Ovary (tissue), 9 donors: Measurements from ENCODE around the gene HCN4. TPM values are rescaled to one million over a fixed set of nuclear protein-coding genes. Genes with fewer than 3 reads are reported as not detected.

ENCODE experiments used
- DNase-seq, 5 donors: peaks; one replicate each; pipeline ENCODE4 v3.0.0-alpha.2; 2019 to 2020
- H3K27ac ChIP-seq, 2 donors: fragments of 200-600 bp; one replicate each; pipeline versions ENCODE4 v1.5.1 to v1.8.0; 2019 to 2022
- H3K27me3 ChIP-seq: fragments of 200-600 bp; one replicate; pipeline ENCODE4 v1.8.0; 2022
- H3K36me3 ChIP-seq: fragments of 200-600 bp; sonication (generic); one replicate; pipeline ENCODE4 v1.5.1; 2019
- H3K4me1 ChIP-seq: one replicate; pipeline ENCODE4 v1.8.1; 2013; ENCODE audit warnings: mild to moderate bottlenecking, moderate library complexity; ENCODE audit not compliant: insufficient read depth
- H3K4me3 ChIP-seq: fragments of 200-600 bp; sonication (generic); one replicate; pipeline ENCODE4 v1.5.1; 2017
- H3K9me3 ChIP-seq, 2 donors: fragments of 200-600 bp in 1 of 2; sonication (generic) in 1 of 2; one replicate each; pipeline versions ENCODE4 v1.5.1 to v1.8.1; 2013 to 2019; ENCODE audit warnings: mild to moderate bottlenecking in 1 of 2, moderate library complexity in 1 of 2
- CTCF ChIP-seq, 3 donors: fragments of 450-650 bp in 2 of 3; fragments of 200-600 bp in 1 of 3; IDR thresholded peaks; one replicate each; pipeline versions ENCODE4 v1.5.1 to v1.8.0; 2016 to 2022; ENCODE audit warnings: antibody characterized with exemption in 3 of 3, mild to moderate bottlenecking in 1 of 3
- EP300 ChIP-seq: sonication (generic); formaldehyde crosslinking; IDR thresholded peaks from one replicate; pipeline ENCODE4 v1.6.1; 2017; ENCODE audit warnings: antibody characterized with exemption
- POLR2A ChIP-seq: fragments of 450-650 bp; IDR thresholded peaks from one replicate; pipeline ENCODE4 v1.6.1; 2017; ENCODE audit warnings: antibody characterized with exemption, mild to moderate bottlenecking, moderate library complexity
- WGBS, 3 donors: extraction: QIAGEN DNeasy Blood & Tissue Kit in 1 of 3; methylation state at CpG; one replicate each; pipeline versions ENCODE4 v1.1.5 to v1.1.7; 2013 to 2017; 5-methylcytosine and 5-hydroxymethylcytosine counted together
- intact Hi-C, 4 donors: fragments of 100-400 bp; cut with DNase I; formaldehyde crosslinking; loops; one replicate each; pipeline versions ENCODE4 v1.11.0 to v1.15.1; 2022 to 2023
- polyA plus RNA-seq, 2 donors: library from polyadenylated mRNA; stranded (reverse); fragments of 200-250 nt in 1 of 2; fragments of 350-450 nt in 1 of 2; fragmentation: Illumina TruSeq in 1 of 2; extraction: RNeasy Lipid Tissue Mini Kit (QIAGEN cat#74804) in 1 of 2; gene quantifications; one replicate each; pipeline ENCODE4 v1.2.3, GENCODE V29; 2013 to 2014
- total RNA-seq, 7 donors: library from RNA; depleted of rRNA in 2 of 7; stranded (reverse); fragments of >200 nt in 2 of 7; fragmentation: NEBNext Ultra II Directional in 3 of 7; extraction: Animal tissue kit (Norgen Biotek cat#: 25700) in 3 of 7; gene quantifications; one replicate each; pipeline versions ENCODE4 v1.1.0 to v1.2.4, GENCODE V29; 2016 to 2023
- donor health status: DM: no; HTN: no; CAD: no; lungs with moderate emphysema.
- donor health status: DM: no; HTN: no; CAD: no.
- donor health status: Bipolar disorder and iron deficiency.
- donor health status: DM: yes; HTN: yes; CAD: no.
- donor health status: DM: no; HTN: no; CAD: no.
- donor health status: DM: yes; HTN: yes; CAD: no.

HCN4 gene
- total and polyA plus RNA-seq, 9 donors: 0.03 TPM; not detected in 8

DNA sequence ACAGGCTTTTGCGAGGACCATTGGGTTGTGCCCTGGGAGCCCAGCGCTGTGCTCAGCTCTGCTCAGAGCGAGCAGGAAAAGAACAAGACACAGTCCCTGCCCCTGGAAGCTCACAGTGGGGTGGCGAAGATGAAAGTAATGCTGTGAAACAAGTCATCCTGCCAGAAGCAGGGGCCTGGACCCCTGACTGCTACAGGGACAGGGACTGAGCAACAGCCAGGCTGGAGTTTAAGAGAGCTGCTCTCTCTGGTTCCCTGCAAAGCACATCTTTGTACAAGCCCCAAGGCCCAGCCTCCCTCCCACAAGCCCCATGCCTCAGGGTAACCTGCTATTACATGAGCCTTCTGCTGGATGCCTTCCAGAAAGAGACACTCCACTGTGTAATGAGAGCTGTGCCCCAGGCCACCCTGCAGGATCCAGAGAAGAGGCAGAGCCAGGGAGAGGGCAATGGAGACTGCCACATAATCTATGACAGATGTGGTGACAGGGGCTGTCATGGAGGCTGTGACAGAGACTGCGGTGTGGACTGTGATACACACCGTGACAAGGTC lies 7.1 kb upstream of the HCN4 start:
- 75 to 84% (median 77%) methylated on average over 6 of the region's 6 CpGs for WGBS, 3 donors
- TF ChIP-seq POLR2A (no peak), CTCF (IDR thresholded peaks at IDR 0.05) (no peak)
- H3K36me3 ChIP-seq: no peaks in the 10 kb centered on the region
- no peaks in the 10 kb centered on the region for H3K9me3 ChIP-seq
- intact Hi-C loops: no loop called here
- H3K27ac ChIP-seq: no peak overlapping the region
- H3K27me3 ChIP-seq: no peaks in the 10 kb centered on the region
- no peak for DNase-seq
- no peak overlapping the region for H3K4me3 ChIP-seq
- H3K4me1 ChIP-seq: no peaks in the 10 kb centered on the region

GRCh38 chr15:73375012-73375411 lies 6.3 kb upstream of the HCN4 start:
- H3K36me3 ChIP-seq: no peaks in the 10 kb centered on the region
- no peaks in the 10 kb centered on the region for H3K27me3 ChIP-seq
- intact Hi-C loops: no loop called here

GRCh38 chr15:73374604-73375003 lies 5.8 kb upstream of the HCN4 start:
- Histone ChIP-seq H3K4me3 (no peak overlapping the region), H3K4me1 (no peaks in the 10 kb centered on the region), H3K9me3 (no peaks in the 10 kb centered on the region), H3K27ac (no peak overlapping the region), H3K27me3 (no peaks in the 10 kb centered on the region), H3K36me3 (no peaks in the 10 kb centered on the region)
- whole genome bisulfite sequencing, 3 donors: 10 to 18% (median 10%) methylated on average over 6 of the region's 6 CpGs
- TF ChIP-seq CTCF (IDR thresholded peaks at IDR 0.05) (no peak), EP300 (no peak), POLR2A (no peak)
- no peak for DNase-seq
- intact Hi-C loops: no loop called here

More at GRCh38 chr15:73375012-73375411, 6.3 kb upstream of the HCN4 start:
- Histone ChIP-seq H3K27ac (no peak overlapping the region), H3K9me3 (no peaks in the 10 kb centered on the region), H3K4me3 (no peak overlapping the region), H3K4me1 (no peaks in the 10 kb centered on the region)
- WGBS, 3 donors: 45 to 54% (median 46%) methylated on average over 5 of the region's 5 CpGs
- TF ChIP-seq POLR2A (no peak), CTCF (IDR thresholded peaks at IDR 0.05) (no peak), EP300 (no peak)
- DNase-seq: no peak

GRCh38 chr15:73373221-73373620 lies 4.5 kb upstream of the HCN4 start:
- WGBS, 3 donors: 70 to 86% (median 81%) methylated on average over 1 of the region's 1 CpG
- Histone ChIP-seq H3K4me1 (no peaks in the 10 kb centered on the region), H3K36me3 (no peaks in the 10 kb centered on the region), H3K27me3 (no peaks in the 10 kb centered on the region), H3K4me3 (no peak overlapping the region), H3K27ac (no peak overlapping the region), H3K9me3 (no peaks in the 10 kb centered on the region)
- TF ChIP-seq EP300 (no peak), CTCF (IDR thresholded peaks at IDR 0.05) (no peak)
- DNase-seq: no peak
- intact Hi-C loops: no loop called here
